OCI-LY1 (cell line): ENCODE results near the gene SLC25A26.

Experiments
- H2AFZ ChIP-seq: fragments of 200-600 bp; sonication (generic), shearing (Covaris generic); 2 replicates; pipeline ENCODE4 v1.6.0; 2014; ENCODE audit warnings: antibody characterized with exemption, mild to moderate bottlenecking, low read length
- H3F3A ChIP-seq: fragments of 200-600 bp; sonication (generic), shearing (Covaris generic); 2 replicates; pipeline ENCODE4 v1.6.0; 2014; ENCODE audit warnings: mild to moderate bottlenecking, antibody characterized with exemption, low read length, moderate library complexity; ENCODE audit not compliant: insufficient read depth
- H3K27ac ChIP-seq: fragments of 200-600 bp; sonication (generic); 2 replicates; pipeline ENCODE4 v1.5.1; 2014; ENCODE audit warnings: low read length, mixed run types, mild to moderate bottlenecking, low read depth; ENCODE audit not compliant: poor library complexity, severe bottlenecking
- H3K27me3 ChIP-seq: fragments of 200-600 bp; sonication (generic); 2 replicates; pipeline ENCODE4 v1.6.0; 2014; ENCODE audit warnings: antibody characterized with exemption, mild to moderate bottlenecking, low read length, moderate library complexity; ENCODE audit not compliant: insufficient read depth
- H3K36me3 ChIP-seq: fragments of 200-600 bp; sonication (generic); 2 replicates; pipeline ENCODE4 v1.6.1; 2014; ENCODE audit warnings: mild to moderate bottlenecking, antibody characterized with exemption, low read length, moderate library complexity, mixed read lengths; ENCODE audit not compliant: insufficient read depth
- H3K4me1 ChIP-seq: fragments of 200-600 bp; sonication (generic); 2 replicates; pipeline ENCODE4 v1.5.1; 2014; ENCODE audit warnings: mild to moderate bottlenecking, low read length, moderate library complexity; ENCODE audit not compliant: insufficient read depth, severe bottlenecking
- H3K4me2 ChIP-seq: fragments of 200-600 bp; sonication (generic), shearing (Covaris generic); 2 replicates; pipeline ENCODE4 v1.6.1; 2014; ENCODE audit warnings: low read length
- H3K4me3 ChIP-seq: fragments of 200-600 bp; sonication (generic); 2 replicates; pipeline ENCODE4 v1.5.1; 2014; ENCODE audit warnings: low read length, low read depth, mild to moderate bottlenecking, mixed read lengths; ENCODE audit not compliant: poor library complexity, severe bottlenecking
- H3K79me2 ChIP-seq: fragments of 200-600 bp; shearing (Covaris generic); 2 replicates; pipeline ENCODE4 v1.6.1; 2016; ENCODE audit warnings: mixed run types, low read length, mixed read lengths; ENCODE audit not compliant: insufficient read depth
- H3K9ac ChIP-seq: fragments of 200-600 bp; sonication (generic), shearing (Covaris generic); 2 replicates; pipeline ENCODE4 v1.6.1; 2014; ENCODE audit warnings: mild to moderate bottlenecking, low read length, mixed read lengths
- H3K9me2 ChIP-seq: fragments of 200-600 bp; sonication (generic), shearing (Covaris generic); 2 replicates; pipeline ENCODE4 v1.6.1; 2014; ENCODE audit warnings: low read depth, mild to moderate bottlenecking, low read length, mixed read lengths
- H3K9me3 ChIP-seq: fragments of 200-600 bp; shearing (Covaris generic); 2 replicates; pipeline ENCODE4 v1.6.1; 2014; ENCODE audit warnings: low read length, mixed read lengths
- H4K20me1 ChIP-seq: fragments of 200-600 bp; sonication (generic), shearing (Covaris generic); 2 replicates; pipeline ENCODE4 v1.6.0; 2016; ENCODE audit warnings: mild to moderate bottlenecking, low read length; ENCODE audit not compliant: insufficient read depth
- CTCF ChIP-seq: fragments of 200-600 bp; sonication (generic), shearing (Covaris generic); IDR thresholded peaks from 2 replicates; pipeline ENCODE4 v1.5.1; 2017; ENCODE audit warnings: mild to moderate bottlenecking, antibody characterized with exemption, low read length, moderate library complexity, mixed read lengths
- EZH2 ChIP-seq: fragments of 200-600 bp; sonication (generic), shearing (Covaris generic); IDR thresholded peaks from 2 replicates; pipeline ENCODE4 v1.8.0; 2017; ENCODE audit warnings: borderline replicate concordance, mixed run types, mild to moderate bottlenecking, antibody characterized with exemption, low read length, moderate library complexity, mixed read lengths

Gene SLC25A26

DNA sequence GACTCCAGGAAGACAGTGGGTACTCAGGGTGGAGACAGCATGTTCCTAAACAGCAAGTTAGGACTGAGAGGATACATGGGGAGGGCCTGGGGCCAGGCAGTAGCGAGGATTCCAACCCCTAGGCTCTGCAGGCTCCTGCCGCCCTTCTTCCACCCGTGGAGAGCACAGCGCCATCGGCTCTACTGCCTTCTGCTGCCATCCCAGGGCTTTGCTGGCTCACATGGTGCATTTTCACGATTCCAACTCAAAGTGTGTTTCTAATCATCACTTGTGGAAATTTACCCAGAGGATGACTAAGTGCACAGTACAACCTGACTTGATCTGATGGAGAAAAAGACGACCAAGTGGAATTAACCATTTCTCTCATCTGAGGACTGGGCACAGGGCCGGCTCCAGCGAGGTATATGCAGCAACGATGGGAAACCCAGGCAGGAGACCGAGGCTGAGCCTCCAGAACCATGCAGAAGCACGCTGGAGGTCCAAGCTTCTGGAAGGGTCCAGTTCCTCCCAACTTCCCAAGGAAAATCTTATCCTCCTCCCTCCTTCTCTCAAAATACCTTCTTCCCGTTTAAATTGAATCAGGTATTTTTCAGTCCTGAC lies 175.5 kb downstream of the SLC25A26 start:
- Histone ChIP-seq H3K4me1 (peaks cover 24% of the 10 kb centered on the region), H3F3A (no peaks in the 10 kb centered on the region), H3K79me2 (no peaks in the 10 kb centered on the region), H3K4me3 (no peak overlapping the region), H3K9me3 (no peaks in the 10 kb centered on the region), H3K27me3 (no peaks in the 10 kb centered on the region), H3K27ac (no peak overlapping the region), H3K36me3 (no peaks in the 10 kb centered on the region), H3K9me2 (no peaks in the 10 kb centered on the region), H3K4me2 (no peak overlapping the region), H3K9ac (no peak overlapping the region), H2AFZ (no peak overlapping the region), H4K20me1 (no peaks in the 10 kb centered on the region)
- TF ChIP-seq EZH2, result no peak
- TF ChIP-seq CTCF, result no peak

DNA sequence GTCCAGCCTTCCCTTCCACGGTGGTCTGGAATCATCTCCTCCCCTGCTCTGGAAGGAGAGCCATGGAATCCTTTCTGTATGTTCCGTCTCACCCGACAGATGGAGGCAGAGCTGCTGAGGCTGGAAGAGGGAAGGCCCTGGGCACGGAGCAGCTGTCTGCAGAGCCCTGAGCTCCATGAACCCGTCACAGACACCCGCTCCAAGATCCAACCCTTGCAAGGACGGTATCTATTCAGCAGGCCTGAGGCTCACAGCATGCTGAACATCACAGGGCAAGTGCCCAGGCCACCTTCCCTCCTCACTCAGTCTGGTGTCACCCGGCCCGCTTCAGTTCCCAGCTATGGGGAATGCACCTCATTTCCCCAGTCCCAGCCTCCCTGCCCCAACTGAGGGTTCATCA lies 176.1 kb downstream of the SLC25A26 start:
- H2AFZ ChIP-seq, result no peak overlapping the region
- no peaks in the 10 kb centered on the region for H3K36me3 ChIP-seq
- no peak overlapping the region for H3K9ac ChIP-seq
- H3K27ac ChIP-seq, result no peak overlapping the region
- H3K27me3 ChIP-seq, result no peaks in the 10 kb centered on the region
- no peak overlapping the region for H3K4me2 ChIP-seq
- no peaks in the 10 kb centered on the region for H4K20me1 ChIP-seq
- H3K9me3 ChIP-seq, result no peaks in the 10 kb centered on the region
- H3K4me3 ChIP-seq, result no peak overlapping the region
- peaks cover 24% of the 10 kb centered on the region for H3K4me1 ChIP-seq
- H3K79me2 ChIP-seq, result no peaks in the 10 kb centered on the region
- H3F3A ChIP-seq, result no peaks in the 10 kb centered on the region
- no peaks in the 10 kb centered on the region for H3K9me2 ChIP-seq
- TF ChIP-seq EZH2 (no peak), CTCF (no peak)

DNA sequence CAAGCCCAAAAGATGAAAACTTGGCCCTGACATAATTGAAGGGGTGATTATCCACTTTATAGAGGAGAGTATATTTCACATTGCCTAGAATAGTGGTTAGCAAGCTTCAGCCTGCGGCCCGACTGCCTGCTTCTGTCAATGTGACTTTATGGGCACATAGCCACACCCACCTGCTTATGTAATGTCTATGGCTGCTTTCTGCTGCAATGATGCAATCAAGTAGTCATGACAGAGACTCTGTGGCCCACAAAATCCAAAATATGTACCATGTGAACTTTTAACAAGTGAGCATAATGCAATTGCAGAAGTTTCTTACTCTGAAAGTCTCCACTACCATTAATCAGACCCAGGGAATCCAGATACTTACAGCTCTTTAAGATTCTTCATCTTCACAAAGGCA lies 176.9 kb downstream of the SLC25A26 start:
- no peak overlapping the region for H3K4me3 ChIP-seq
- H3K27ac ChIP-seq, result no peak overlapping the region
- no peaks in the 10 kb centered on the region for H3K9me2 ChIP-seq
- no peaks in the 10 kb centered on the region for H3K27me3 ChIP-seq
- H3K9me3 ChIP-seq, result no peaks in the 10 kb centered on the region
- H3K4me2 ChIP-seq, result no peak overlapping the region
- no peak overlapping the region for H3K9ac ChIP-seq
- no peak overlapping the region for H2AFZ ChIP-seq
- H4K20me1 ChIP-seq, result no peaks in the 10 kb centered on the region
- H3F3A ChIP-seq, result no peaks in the 10 kb centered on the region
- no peak for TF ChIP-seq EZH2
- TF ChIP-seq CTCF, result no peak
- H3K79me2 ChIP-seq, result no peaks in the 10 kb centered on the region
- peaks cover 19% of the 10 kb centered on the region for H3K4me1 ChIP-seq
- no peaks in the 10 kb centered on the region for H3K36me3 ChIP-seq
